Brain pericyte (primary cell): Measurements from ENCODE around the gene CSNK1D.
A peak's percentile ranks its signal among the peaks of the same experiment; 100 is the strongest.
"Not testable (repeated sequence)": the region's sequence is repeated elsewhere in the genome, so short reads cannot be mapped to it uniquely, and the experiment has no call there.

Experiments
- DNase-seq: peaks from one replicate; pipeline ENCODE4 v3.0.0-alpha.2; 2012; ENCODE audit warnings: low read depth, low spot score

CSNK1D gene

GRCh38 chr17:82274134-82275020 is 877 bp upstream of the CSNK1D start:
- no peak for DNase-seq

- DNase-seq, result no peak
Observed at GRCh38 chr17:82272495-82273326, 789 bp downstream of the CSNK1D start.

- no peak for DNase-seq
Observed at GRCh38 chr17:82271401-82271800, 2.1 kb downstream of the CSNK1D start.

- no peak for DNase-seq
Observed at GRCh38 chr17:82270651-82271050, 2.8 kb downstream of the CSNK1D start.

GRCh38 chr17:82269882-82270500 is 3.5 kb downstream of the CSNK1D start:
- DNase-seq, result no peak

GRCh38 chr17:82269138-82269881 is 4.2 kb downstream of the CSNK1D start:
- DNase-seq, result no peak

GRCh38 chr17:82267575-82268379 is 5.7 kb downstream of the CSNK1D start:
- DNase-seq, result peak; percentile 87

- DNase-seq, result no peak
Observed at GRCh38 chr17:82266142-82266541, 7.4 kb downstream of the CSNK1D start.

GRCh38 chr17:82263641-82264040 is 9.9 kb downstream of the CSNK1D start:
- DNase-seq, result no peak

GRCh38 chr17:82262344-82262743 is 11.2 kb downstream of the CSNK1D start:
- no peak for DNase-seq

- not testable (repeated sequence) for DNase-seq
Observed at GRCh38 chr17:82259972-82260961, 13.2 kb downstream of the CSNK1D start.

GRCh38 chr17:82258555-82258954 is 14.9 kb downstream of the CSNK1D start:
- DNase-seq, result no peak

- DNase-seq, result no peak
Observed at GRCh38 chr17:82257473-82257872, 16.0 kb downstream of the CSNK1D start.

- no peak for DNase-seq
Observed at GRCh38 chr17:82256242-82256885, 17.1 kb downstream of the CSNK1D start.

GRCh38 chr17:82255402-82255972 is 18.0 kb downstream of the CSNK1D start:
- no peak for DNase-seq

GRCh38 chr17:82254746-82255145 is 18.8 kb downstream of the CSNK1D start:
- DNase-seq, result not testable (repeated sequence)

- not testable (repeated sequence) for DNase-seq
Observed at GRCh38 chr17:82254096-82254495, 19.4 kb downstream of the CSNK1D start.

GRCh38 chr17:82253179-82253544 is 20.3 kb downstream of the CSNK1D start:
- DNase-seq, result no peak
